HG02642 (cell line): ENCODE data around the gene FOXP4.

Source experiments
- ATAC-seq: cut with Tn5 transposase; IDR thresholded peaks from one replicate; pipeline ENCODE4 v1.9.1; 2021; ENCODE audit warnings: mild to moderate bottlenecking; ENCODE audit not compliant: unreplicated experiment, poor library complexity

Gene FOXP4, protein sequence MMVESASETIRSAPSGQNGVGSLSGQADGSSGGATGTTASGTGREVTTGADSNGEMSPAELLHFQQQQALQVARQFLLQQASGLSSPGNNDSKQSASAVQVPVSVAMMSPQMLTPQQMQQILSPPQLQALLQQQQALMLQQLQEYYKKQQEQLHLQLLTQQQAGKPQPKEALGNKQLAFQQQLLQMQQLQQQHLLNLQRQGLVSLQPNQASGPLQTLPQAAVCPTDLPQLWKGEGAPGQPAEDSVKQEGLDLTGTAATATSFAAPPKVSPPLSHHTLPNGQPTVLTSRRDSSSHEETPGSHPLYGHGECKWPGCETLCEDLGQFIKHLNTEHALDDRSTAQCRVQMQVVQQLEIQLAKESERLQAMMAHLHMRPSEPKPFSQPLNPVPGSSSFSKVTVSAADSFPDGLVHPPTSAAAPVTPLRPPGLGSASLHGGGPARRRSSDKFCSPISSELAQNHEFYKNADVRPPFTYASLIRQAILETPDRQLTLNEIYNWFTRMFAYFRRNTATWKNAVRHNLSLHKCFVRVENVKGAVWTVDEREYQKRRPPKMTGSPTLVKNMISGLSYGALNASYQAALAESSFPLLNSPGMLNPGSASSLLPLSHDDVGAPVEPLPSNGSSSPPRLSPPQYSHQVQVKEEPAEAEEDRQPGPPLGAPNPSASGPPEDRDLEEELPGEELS

DNA sequence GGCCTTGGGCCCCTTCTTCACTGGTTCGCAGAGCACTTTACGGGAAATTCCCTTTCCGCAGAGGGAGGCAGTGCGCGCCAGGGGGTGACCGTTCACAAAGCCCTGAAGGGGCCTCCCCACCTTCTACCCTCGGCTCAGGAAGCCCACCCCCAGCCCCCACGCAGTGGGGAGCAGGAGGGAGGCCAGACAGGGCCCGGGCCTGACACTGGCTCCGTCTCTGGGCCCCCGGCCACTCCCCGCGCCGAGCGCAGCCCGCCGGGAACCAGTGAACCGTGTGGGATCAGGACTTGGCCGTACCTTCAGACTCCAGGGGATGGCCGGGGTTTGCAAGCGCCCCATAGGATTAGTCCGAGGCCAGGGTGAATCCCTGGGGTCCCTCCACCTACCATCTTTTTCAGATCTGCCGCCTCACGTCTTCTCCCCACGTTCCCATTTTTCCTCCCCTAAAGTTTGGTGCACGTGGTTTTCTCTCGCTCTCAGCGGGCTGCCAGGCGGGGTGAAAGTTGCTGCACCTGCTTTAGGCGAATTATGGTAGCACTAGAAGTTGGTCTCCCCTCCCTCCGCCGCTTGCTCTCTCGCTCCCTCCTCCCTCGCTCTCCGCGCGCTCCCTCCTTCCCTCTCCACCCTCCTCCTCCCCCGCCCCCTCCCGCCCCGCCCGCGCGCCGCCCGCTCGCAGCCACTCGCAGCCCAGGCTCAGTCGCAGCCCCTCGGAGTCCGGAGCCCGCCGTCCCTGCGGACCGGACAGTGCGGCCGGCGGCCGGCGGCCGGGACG is at the start of gene FOXP4:
TSS of gene FOXP4 (plus strand) at position 679 of the 772 bp plus-strand sequence. CDS start 19,380 bp downstream, outside the sequence.
- ATAC-seq: peak; percentile 65

DNA sequence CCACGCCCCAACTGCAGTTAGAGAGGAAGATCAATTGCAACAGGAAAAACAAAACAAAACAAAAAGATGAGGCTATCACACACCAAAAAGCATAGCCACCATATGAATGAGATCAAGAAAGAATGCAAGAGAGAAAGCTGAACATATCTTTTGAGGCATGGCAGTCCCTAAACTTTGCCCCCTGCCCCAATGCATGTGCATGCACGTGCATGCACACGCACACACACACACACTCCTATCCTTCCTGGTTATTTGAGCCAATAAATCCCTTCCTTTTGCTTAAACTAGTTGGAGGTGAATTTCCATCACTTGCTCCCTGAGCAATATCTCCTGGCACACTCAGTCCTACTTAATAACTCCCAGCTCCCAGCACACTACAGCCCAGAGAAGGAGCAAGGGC is 48.6 kb upstream of the FOXP4 start:
- ATAC-seq: no peak

DNA sequence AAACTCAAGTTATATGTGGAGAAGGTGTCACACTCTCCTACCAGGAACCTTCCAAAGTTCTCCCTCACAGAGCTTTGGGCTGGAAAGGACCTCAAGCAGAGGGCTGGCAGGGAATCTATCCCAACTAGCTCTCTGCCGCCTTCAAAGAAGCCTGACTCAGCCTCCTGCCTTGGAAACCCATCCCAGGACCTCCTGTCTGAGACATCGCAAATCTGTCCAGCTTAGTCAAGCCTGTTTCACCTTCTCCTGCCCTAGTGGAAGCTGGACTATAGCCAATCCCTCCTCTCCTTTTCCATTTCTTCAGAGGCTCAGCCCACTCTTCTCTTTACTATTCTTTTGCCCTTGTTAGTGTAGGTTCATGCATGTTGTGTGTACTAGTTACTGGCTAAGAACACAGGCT is 48.2 kb upstream of the FOXP4 start:
- ATAC-seq: no peak

DNA sequence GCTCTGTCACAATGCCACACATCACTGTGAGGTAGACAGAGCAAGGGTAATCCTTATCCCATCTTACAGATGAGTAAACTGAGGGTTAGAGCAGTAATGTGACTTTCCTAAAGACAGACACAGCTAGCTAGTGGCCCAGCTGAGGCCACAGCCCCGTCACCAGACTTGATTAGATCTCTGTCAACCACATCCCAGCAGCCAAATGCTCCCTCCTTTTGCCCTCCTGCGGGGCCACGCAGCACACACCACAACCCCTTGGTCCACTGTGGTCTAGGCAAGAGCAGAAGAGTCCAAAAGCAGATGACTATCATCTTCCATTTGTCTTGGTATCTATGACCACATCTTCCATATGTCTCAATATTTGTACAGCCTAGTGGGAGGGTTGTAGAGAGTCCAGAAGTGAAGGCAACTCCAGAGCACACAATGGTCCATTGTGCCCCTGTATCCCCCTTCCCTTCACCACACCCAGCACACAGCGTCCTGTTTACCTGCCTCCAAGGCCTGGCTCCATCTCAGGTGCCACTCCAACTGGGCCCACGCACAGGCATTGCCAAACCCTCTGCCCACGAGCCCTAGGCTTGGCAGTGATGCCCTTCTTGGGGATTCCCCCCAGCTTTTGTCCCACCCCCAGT is 47.1 kb upstream of the FOXP4 start:
- ATAC-seq: no peak

DNA sequence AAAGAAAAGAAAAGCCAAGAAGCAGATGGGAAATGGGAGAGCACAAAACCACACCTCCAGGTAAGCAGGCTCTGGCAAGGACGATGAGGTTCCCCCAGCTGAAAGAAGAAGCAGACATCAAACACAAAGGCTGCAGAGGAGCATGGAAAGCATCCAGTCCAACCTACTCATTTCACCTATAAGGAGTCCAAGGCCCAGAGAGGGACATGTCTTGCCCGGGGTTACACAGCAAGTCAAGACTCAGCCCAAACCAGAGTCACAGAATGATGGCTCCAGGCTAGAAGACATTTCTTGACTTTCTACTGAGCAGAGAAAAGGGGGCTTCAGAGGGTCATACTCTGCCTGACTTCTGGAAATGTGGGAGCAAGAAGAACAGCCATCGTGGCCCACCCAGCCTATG is 45.6 kb upstream of the FOXP4 start:
- ATAC-seq: no peak

DNA sequence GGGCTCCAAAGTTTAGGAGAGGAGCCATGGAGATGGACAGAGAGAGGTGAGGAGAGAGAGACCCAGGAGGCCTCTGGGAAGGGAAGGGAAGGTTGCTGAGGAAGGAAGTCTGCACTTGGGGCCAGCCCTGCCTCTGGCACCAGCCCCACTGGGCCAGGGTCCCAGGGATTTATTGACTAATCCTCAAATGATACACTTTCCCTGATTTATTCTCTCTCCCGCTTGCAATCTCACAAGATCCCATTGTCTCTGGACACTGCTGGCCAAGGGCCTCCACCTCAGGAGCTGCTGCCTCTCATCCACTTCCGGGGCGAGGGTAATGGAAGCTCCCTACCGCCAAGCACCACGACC is 43.6 kb upstream of the FOXP4 start:
- no peak for ATAC-seq

DNA sequence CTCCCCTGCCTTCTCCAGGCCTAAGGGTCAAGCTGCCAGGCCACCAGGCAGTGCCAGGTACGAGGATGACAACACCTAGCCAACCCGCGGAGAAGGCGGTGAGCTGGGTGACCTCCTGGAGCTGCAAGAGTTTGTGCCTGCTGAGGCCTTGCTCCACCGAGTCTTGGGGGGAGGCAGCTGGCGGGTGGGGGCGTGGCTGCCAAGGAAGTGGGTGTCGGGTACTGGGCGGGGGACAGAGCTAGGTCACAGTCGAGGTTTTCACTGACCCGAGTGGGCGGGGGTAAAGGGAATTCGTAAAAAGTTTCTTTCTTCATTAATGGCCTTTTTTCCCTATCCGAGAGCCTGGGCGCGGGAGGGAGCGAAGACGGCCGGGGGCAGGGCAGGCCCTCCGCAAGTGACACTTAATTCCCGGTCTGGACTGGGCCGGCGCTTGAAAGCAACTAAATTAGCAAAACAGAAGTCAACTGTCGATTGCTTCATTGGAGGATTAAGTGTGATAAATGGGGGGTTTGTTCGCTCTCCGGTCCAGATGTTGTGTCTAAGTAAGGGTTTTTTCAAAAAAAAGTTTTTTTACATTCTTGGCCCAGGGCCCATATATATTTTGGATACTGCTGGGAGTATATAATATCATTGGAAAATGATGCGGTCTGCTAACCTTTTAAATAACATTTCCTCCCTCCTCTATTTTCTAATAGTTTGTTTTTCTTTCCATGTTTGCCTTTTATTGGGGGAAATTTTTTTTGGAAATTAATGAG is 43.1 kb upstream of the FOXP4 start:
- no peak for ATAC-seq

DNA sequence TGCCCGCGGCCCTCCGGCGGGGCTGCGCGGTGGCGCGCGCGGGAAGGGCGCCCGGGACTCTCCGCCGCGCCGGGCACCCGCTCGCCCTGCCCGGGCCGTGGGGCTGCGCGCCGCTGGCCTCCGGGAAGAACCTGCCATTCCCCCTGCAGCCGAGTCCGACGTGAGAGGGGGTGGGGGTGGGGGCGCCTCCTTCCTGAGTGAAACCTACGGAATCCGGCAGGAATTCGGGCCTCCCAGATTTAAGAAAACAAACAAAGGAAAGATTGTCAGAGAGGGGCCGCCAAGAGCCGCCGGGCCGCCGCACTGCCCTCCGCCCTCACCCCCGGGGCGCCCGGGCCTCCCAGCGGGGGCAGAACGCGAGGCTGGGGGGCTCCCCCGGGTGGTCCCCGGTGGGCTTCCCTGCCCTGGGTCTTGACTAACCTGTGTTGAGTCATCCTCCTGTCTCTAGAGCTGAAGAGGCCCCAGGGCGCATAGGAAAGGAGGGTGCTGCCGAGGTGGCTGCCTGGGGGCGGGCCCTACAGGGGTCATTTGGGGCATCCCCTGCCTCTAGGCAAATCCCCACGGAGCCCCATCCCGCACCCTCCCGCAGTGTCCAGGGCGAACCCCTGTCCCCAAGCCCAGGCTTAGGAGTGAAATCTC is 42.2 kb upstream of the FOXP4 start:
- no peak for ATAC-seq

DNA sequence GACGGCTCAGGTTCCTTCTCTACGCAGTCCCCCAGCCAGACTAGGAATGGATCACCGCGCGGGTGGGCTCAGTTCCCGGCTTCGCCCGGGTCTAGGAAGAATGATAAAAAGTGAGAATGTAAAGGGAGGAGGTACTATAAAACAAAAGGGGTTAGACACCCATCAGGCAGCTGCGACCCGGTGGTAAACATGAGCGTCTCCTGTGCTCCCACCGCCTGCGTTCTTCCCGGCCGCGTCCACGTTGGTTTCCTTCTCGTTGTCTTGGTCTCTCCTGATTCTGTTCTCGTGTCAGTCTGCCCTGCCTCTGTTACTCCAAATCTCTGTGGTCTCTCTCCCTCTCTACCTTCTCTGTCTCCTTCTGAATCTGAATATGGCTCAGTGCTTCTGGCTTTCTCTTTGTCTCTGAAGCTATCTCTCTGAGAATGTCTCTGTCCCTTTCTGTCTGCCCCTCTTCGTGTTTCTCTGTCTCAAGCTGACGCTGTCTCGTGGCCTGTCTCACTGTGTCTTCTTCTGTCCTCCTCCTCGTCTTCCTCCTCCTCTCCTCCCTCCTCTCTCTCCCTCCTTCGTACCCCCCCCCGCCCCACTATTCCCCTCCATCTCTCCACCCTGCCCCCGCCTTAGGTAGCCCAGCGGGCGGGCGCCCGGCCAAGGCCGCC is 41.6 kb upstream of the FOXP4 start:
- ATAC-seq: no peak

DNA sequence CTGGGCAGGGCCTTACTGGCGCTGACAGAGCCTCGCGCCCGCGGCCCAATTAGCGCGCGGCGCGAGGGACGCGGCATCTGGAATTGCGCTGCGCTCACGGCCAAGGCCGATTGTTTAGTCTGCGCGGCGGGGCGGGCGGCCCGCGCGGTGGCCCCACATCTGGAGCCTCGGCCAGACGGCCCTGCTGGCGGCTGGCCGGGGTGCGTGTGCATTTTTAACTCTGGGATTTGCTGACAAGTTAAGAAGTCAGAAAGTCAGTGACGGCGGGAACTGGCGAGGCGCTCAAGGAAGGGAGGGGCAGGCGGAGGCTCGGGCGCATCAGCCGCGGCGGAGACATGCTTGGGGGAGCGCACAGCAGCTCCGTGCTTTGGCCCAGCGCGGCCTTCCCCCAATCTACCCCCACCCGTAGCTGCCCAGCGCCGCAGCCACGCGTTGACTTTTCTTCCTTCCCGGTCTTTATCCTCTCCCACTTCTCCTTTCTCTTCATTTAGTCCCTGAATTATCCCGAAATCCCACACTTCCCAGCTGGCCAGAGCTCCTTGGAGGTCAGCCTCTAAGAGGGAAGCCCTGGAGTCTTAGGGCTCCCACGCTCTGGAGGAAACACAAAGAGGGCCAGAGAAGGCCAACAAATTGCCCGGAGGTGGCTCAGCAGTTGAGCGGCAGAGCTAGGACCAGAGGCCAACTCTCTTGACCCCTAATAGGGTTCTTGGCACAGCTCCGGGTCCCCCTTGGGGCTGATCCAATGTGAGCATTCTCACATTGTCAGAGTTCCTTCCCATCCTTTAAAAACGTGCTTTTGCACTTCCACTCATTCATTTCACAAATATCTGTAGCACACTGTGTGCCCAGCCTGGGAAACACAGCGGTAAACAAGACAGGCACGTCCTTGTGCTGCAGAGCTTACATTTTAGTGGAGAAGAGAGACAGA is 40.8 kb upstream of the FOXP4 start:
- ATAC-seq: peak; percentile 56

DNA sequence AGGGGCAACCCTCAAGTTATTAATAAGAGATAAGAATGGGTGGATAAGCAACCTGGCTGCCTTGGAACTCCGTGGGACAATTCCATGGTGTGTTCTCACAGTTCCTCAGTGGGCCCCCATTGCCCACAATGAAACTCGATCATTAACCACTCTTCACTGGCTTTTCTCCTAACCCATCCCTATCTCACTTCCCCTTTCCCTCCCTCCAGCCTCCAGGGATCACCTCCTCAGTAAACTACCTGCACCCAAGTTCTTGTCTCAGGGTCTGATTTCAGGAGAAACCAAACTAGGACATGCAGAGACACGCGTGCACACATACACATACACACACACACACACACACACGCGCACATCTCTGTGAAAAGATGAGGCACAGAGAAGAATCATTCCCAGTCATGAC is 37.7 kb upstream of the FOXP4 start:
- no peak for ATAC-seq

DNA sequence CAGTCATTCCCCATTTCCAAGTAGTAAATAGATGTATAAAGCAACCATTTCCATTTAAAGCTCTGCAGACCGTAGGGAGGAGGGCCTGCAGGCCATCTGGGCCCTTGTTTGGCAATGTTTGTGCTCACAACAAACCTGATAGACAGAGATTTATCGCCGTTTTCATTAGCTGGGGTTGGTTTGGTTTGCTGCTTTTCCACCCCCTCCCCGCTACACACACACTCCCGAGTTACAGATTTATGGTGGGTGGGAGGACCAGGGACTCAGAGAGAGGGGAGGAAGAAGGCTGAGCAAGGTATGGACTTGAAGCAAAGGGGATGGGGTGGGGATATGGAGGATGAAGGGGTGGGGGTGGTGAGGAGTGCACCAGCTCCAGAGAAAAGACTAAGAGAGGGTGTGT is 36.6 kb upstream of the FOXP4 start:
- no peak for ATAC-seq

DNA sequence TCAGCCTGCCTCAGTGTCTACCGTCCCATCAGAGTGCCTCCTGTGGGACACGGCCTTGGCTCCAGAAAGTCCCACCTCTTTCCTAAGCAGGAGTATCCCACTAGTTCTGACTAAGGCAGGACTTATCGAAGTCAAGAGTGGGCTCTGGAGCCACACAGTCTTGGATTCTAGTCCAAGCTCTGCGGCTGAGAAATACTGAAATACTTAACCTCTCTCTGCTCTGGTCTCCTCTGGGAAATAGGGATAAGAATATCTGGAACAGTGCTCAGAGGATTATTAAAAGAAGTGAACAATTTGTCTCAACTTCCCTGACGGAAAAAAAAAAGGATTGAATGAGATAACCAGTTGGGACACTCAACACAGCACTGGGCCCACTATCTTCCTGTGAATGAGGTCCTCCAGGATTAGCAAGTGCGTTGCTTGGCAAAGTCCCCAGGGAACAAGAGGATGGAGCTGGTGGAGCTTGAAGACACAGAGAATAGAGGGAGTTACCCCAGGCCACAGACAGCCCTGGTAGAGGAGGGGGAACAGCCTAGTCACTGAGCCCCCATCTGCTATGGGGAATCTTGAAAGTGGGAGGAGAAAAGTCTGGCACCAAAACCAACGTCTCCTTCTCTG is 34.6 kb upstream of the FOXP4 start:
- ATAC-seq: no peak

DNA sequence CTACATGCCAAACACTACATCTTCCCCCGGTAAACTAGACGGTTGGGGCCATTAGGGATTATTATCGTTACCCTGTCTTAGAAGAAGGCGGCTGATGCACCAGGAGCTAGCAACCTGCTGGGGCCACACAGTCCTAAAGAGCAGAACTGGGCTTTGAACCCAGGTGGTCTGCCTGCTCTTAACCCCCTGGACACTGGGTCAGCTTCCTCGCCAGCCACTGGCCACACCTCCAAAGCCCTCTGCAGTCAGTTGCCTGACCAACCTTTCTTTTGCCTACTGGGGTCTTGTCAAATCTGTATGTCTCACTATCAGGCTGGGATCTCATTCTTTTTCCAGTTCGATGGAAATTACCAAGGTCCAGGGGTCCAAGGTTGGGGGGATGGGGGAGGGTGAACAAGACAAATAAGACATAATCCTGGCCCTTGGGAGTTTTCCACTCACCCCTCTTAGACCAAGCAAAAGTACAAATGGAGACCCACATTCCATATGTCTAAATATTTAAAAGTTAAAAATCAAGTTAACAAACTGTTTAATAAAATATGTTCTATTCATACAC is 34.0 kb upstream of the FOXP4 start:
- no peak for ATAC-seq

DNA sequence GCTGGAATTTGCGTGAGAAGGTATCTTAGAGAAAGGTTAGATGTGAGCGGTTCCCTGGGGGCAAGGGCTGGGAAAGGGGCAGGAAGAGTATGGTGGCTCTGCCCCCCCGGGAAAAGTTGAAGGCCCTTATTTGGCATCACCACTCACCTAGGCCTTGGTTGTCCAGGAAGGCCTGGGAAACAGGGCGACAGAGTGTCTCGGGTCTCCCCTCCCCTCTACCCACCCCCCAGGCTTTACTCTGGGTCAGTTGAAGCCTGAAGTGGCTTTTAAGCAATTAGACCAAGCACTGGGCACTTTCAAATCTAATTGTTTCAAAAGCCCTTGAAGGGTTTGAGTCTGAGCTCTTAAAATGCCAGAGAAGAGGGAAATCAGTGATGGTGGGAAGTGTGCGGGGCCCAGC is 30.2 kb upstream of the FOXP4 start:
- ATAC-seq: no peak

DNA sequence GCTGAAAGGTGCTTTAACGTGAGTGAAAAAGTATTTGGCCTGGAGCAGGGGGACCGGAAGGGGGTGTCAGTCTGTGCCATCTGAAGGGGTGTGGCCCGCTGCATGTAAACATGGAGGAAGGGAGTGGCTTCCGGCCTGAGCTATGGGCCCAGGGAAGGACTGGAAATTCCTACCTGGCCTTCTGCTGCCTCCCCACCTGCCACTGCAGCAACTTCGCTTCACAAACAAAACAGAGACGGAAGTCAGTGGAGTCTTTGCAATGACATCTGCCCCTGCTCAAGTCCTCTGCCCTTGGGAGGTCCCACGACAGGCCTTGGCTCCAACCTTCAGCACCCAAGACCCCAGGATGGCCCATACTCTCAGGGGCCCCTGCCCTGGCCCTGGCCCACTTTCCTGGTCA is 28.1 kb upstream of the FOXP4 start:
- no peak for ATAC-seq

DNA sequence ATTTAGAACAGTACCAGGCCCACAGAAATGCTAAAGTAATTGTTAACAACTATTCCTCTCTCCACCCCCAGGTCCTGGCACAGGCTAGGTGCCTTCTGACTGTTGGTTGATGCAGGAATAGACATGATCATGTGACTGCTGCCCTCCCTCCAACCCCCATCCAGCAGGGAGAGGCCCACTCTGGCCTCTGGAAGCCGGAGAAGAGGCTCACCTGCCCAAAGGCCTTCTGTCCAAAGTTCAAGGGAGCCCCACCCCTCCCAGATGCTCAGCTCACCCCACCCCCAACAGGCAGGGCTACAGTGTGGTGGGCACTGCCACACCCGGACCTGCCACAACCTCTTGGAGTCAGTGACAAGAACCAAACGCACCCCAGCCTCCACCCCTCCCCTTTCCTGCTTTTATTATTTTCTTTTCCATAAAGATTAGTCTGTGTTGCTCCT is 26.9 kb upstream of the FOXP4 start:
- no peak for ATAC-seq
